Body of pancreas (tissue), 4 donors: ENCODE data around the gene PNPLA5. TPM values are rescaled to one million over a fixed set of nuclear protein-coding genes. Genes with fewer than 3 reads are reported as not detected.

Experiments
- ATAC-seq: fragments of 150-250 bp; one replicate; pipeline ENCODE4 v1.9.1; 2016
- DNase-seq, 4 donors: peaks; one replicate each; pipeline ENCODE4 v3.0.0-alpha.2; 2019
- H3K27ac ChIP-seq, 4 donors: fragments of 200-600 bp; sonication (generic); 1 replicate in 3 of 4; 2 replicates in 1 of 4; pipeline versions ENCODE4 v1.5.1 to v1.6.1; 2016 to 2019; ENCODE audit warnings: mild to moderate bottlenecking in 1 of 4, mixed read lengths in 1 of 4, moderate library complexity in 1 of 4
- H3K27me3 ChIP-seq, 2 donors: fragments of 200-600 bp; sonication (generic); one replicate each; pipeline ENCODE4 v1.6.0; 2016; ENCODE audit warnings: mild to moderate bottlenecking in 1 of 2
- H3K36me3 ChIP-seq, 2 donors: fragments of 200-600 bp; sonication (generic); replicated peaks in 1 of 2; 2 replicates each; pipeline ENCODE4 v1.5.1; 2016; ENCODE audit warnings: low read depth in 2 of 2; ENCODE audit not compliant: insufficient read depth in 1 of 2
- H3K4me1 ChIP-seq: fragments of 200-600 bp; sonication (generic); one replicate; pipeline ENCODE4 v1.6.0; 2016
- H3K4me3 ChIP-seq, 2 donors: fragments of 200-600 bp; sonication (generic); 1 replicate in 1 of 2; 2 replicates in 1 of 2; pipeline ENCODE4 v1.5.1; 2016 to 2019
- H3K9me3 ChIP-seq, 3 donors: fragments of 200-600 bp; sonication (generic); 1 replicate in 2 of 3; 2 replicates in 1 of 3; pipeline ENCODE4 v1.5.1; 2016
- CTCF ChIP-seq, 7 experiments: fragments of 450-650 bp in 4 of 7; fragments of 200-600 bp in 3 of 7; sonication (generic) in 3 of 7; IDR thresholded peaks; one replicate each; pipeline ENCODE4 v1.5.1; 2016 to 2019; ENCODE audit warnings: antibody characterized with exemption in 7 of 7
- POLR2A ChIP-seq, 3 donors: fragments of 450-650 bp; IDR thresholded peaks; one replicate each; pipeline ENCODE4 v1.6.1; 2016; ENCODE audit warnings: antibody characterized with exemption in 3 of 3, mild to moderate bottlenecking in 2 of 3
- WGBS, 2 donors: methylation state at CpG; one replicate each; pipeline ENCODE4 v1.1.5; 2017; 5-methylcytosine and 5-hydroxymethylcytosine counted together
- intact Hi-C: fragments of 100-400 bp; cut with DNase I; formaldehyde crosslinking; loops from one replicate; pipeline ENCODE4 v1.15.1; 2023
- total RNA-seq, 2 donors: library from RNA; depleted of rRNA; stranded (reverse); fragments of >200 nt; gene quantifications; one replicate each; pipeline ENCODE4 v1.1.0, GENCODE V29; 2016

Gene PNPLA5
- total RNA-seq, 2 donors from 2014 or later: not detected

- no peak overlapping the region for H3K4me3 ChIP-seq
- intact Hi-C loops: no loop called here
- ATAC-seq: no peak
Measured at GRCh38 chr22:43855431-43855830, 36.4 kb downstream of the PNPLA5 start.

GRCh38 chr22:43854786-43855271 is 37.0 kb downstream of the PNPLA5 start:
- H3K9me3 ChIP-seq: no peaks in the 10 kb centered on the region
- no peaks in the 10 kb centered on the region for H3K27me3 ChIP-seq
- H3K4me1 ChIP-seq: no peaks in the 10 kb centered on the region
- no peak overlapping the region for H3K4me3 ChIP-seq
- TF ChIP-seq POLR2A (IDR thresholded peaks at IDR 0.05): no peak
- no peak for TF ChIP-seq CTCF (IDR thresholded peaks at IDR 0.05)
- H3K36me3 ChIP-seq: no peaks in the 10 kb centered on the region
- ATAC-seq: no peak
- WGBS, 2 donors: 89 to 97% methylated on average over 9 to 12 of the region's 13 CpGs
- no peak overlapping the region for H3K27ac ChIP-seq
- DNase-seq: no peak
- intact Hi-C loops: no loop called here

More at GRCh38 chr22:43855431-43855830, 36.4 kb downstream of the PNPLA5 start:
- Histone ChIP-seq H3K36me3 (no peaks in the 10 kb centered on the region), H3K9me3 (no peaks in the 10 kb centered on the region), H3K4me1 (no peaks in the 10 kb centered on the region), H3K27me3 (no peaks in the 10 kb centered on the region), H3K27ac (no peak overlapping the region)
- 69 to 89% methylated on average over 4 of the region's 4 CpGs for WGBS, 2 donors
- TF ChIP-seq POLR2A (IDR thresholded peaks at IDR 0.05) (no peak), CTCF (IDR thresholded peaks at IDR 0.05) (no peak)
- no peak for DNase-seq

GRCh38 chr22:43854121-43854785 is 37.6 kb downstream of the PNPLA5 start:
- Histone ChIP-seq H3K27me3 (no peaks in the 10 kb centered on the region), H3K9me3 (no peaks in the 10 kb centered on the region), H3K4me1 (no peaks in the 10 kb centered on the region), H3K4me3 (no peak overlapping the region), H3K36me3 (no peaks in the 10 kb centered on the region), H3K27ac (no peak overlapping the region)
- DNase-seq (no peak), ATAC-seq (no peak)
- WGBS, 2 donors: 69 to 91% methylated on average over 5 to 14 of the region's 14 CpGs
- intact Hi-C loops: no loop called here
- TF ChIP-seq CTCF (IDR thresholded peaks at IDR 0.05) (no peak), POLR2A (IDR thresholded peaks at IDR 0.05) (no peak)

- no peak for ATAC-seq
- Histone ChIP-seq H3K9me3 (no peaks in the 10 kb centered on the region), H3K36me3 (no peaks in the 10 kb centered on the region), H3K27ac (no peak overlapping the region), H3K27me3 (no peaks in the 10 kb centered on the region), H3K4me1 (peaks cover 5% of the 10 kb centered on the region), H3K4me3 (no peak overlapping the region)
- TF ChIP-seq CTCF (IDR thresholded peaks at IDR 0.05) (no peak), POLR2A (IDR thresholded peaks at IDR 0.05) (no peak)
- DNase-seq: no peak
- intact Hi-C loops: no loop called here
- 57 to 65% methylated on average over 6 to 10 of the region's 10 CpGs for WGBS, 2 donors
Measured at GRCh38 chr22:43853328-43853931, 38.4 kb downstream of the PNPLA5 start.
